Type B pancreatic cell (in vitro differentiated cells): ENCODE measurements around the gene ERCC4. TPM values are rescaled to one million over a fixed set of nuclear protein-coding genes. Genes with fewer than 3 reads are reported as not detected.

ENCODE experiments used
- DNase-seq: peaks from one replicate; pipeline ENCODE4 v3.0.0; 2021; ENCODE audit warnings: mixed read lengths; ENCODE audit not compliant: unreplicated experiment; ENCODE audit errors: extremely low spot score
- H3K27ac Mint-ChIP-seq: 2 replicates; pipeline ENCODE4 v1.8.0; 2021; ENCODE audit warnings: mild to moderate bottlenecking, mixed read lengths
- H3K27me3 Mint-ChIP-seq: 2 replicates; pipeline ENCODE4 v1.8.0; 2021; ENCODE audit warnings: mixed read lengths
- H3K36me3 Mint-ChIP-seq: 2 replicates; pipeline ENCODE4 v1.8.0; 2021; ENCODE audit warnings: mixed read lengths
- H3K4me1 Mint-ChIP-seq: one replicate; pipeline ENCODE4 v1.8.0; 2021; ENCODE audit warnings: mixed read lengths; ENCODE audit not compliant: unreplicated experiment
- H3K4me3 Mint-ChIP-seq: 2 replicates; pipeline ENCODE4 v1.8.0; 2021; ENCODE audit warnings: mild to moderate bottlenecking, mixed read lengths
- H3K9me3 Mint-ChIP-seq: 2 replicates; pipeline ENCODE4 v1.8.0; 2021; ENCODE audit warnings: mixed read lengths
- total RNA-seq: library from RNA; stranded (reverse); gene quantifications from 2 replicates; pipeline ENCODE4 v1.2.1, GENCODE V29; 2021; ENCODE audit warnings: low replicate concordance
- TF ChIP-seq, protein P1 (sequence below): fragments of 200-600 bp; sonication (generic); conservative IDR thresholded peaks from 2 replicates; pipeline ENCODE4 v1.5.0; 2021; ENCODE audit warnings: antibody characterized with exemption, mild to moderate bottlenecking

Gene ERCC4
- total RNA-seq, 1 donor from 2014 or later: 17.9 TPM

DNA sequence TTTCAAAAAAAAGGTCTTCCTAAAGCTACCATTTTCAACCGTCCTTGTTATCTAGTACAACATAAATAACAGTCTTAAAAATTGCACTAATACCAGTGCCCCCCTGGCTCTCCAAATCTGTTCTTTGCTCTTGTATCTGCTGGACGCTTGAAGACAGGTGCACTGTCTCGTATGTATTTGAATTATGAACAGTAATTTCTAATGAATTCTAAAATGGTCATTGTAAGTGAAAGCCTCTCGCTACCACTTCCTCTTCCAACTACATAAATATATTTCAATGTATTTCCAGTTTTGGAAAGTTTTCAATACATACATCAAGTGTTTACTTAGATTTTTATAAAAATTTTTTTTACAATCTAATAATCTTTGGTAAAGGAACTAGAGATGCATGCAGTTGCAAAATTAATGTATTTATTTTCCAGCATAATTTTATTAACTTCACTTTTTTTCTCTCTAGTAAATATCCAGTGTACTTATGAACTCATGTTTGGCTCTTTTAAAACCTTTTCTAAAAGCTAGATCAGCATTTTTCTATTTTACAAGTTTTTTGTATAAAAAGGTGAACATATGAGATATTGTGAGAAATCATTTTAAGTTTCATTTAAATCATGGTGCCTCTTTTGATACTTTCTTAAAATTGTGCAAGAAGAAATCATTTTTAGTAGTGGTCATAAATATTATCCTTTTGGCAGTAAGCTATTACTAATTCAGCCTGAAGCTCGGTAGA, 31.0 kb downstream of the ERCC4 start:
- peaks cover 24% of the 10 kb centered on the region for H3K36me3 Mint-ChIP-seq
- H3K9me3 Mint-ChIP-seq: no peaks in the 10 kb centered on the region
- no peak overlapping the region for H3K4me3 Mint-ChIP-seq
- TF ChIP-seq, protein P1, sequence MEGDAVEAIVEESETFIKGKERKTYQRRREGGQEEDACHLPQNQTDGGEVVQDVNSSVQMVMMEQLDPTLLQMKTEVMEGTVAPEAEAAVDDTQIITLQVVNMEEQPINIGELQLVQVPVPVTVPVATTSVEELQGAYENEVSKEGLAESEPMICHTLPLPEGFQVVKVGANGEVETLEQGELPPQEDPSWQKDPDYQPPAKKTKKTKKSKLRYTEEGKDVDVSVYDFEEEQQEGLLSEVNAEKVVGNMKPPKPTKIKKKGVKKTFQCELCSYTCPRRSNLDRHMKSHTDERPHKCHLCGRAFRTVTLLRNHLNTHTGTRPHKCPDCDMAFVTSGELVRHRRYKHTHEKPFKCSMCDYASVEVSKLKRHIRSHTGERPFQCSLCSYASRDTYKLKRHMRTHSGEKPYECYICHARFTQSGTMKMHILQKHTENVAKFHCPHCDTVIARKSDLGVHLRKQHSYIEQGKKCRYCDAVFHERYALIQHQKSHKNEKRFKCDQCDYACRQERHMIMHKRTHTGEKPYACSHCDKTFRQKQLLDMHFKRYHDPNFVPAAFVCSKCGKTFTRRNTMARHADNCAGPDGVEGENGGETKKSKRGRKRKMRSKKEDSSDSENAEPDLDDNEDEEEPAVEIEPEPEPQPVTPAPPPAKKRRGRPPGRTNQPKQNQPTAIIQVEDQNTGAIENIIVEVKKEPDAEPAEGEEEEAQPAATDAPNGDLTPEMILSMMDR: no peak
- DNase-seq: no peak
- peaks cover 12% of the 10 kb centered on the region for H3K4me1 Mint-ChIP-seq
- no peak overlapping the region for H3K27ac Mint-ChIP-seq
- no peaks in the 10 kb centered on the region for H3K27me3 Mint-ChIP-seq

DNA sequence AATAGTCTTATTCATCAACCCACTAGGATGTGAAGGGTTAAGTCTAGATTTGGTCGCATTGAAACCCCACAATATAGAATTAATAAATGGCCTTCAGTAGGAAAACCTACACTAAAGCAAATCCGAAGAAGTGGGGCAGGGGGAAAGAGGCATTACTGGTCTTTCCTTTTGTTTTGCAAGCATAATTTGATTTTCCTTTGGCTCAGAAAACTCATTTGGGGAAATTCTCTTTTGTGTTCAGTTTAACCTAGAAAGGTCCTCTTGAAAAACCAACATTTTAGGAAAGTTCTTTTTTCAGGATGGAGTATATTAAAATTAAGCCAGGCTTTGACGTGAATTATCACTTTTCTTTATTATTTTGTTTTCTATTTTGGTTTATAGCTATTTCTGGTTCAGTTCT, 31.7 kb downstream of the ERCC4 start:
- H3K36me3 Mint-ChIP-seq: peaks cover 19% of the 10 kb centered on the region
- no peak overlapping the region for H3K27ac Mint-ChIP-seq
- no peaks in the 10 kb centered on the region for H3K27me3 Mint-ChIP-seq
- DNase-seq: no peak
- no peak overlapping the region for H3K4me3 Mint-ChIP-seq
- no peaks in the 10 kb centered on the region for H3K9me3 Mint-ChIP-seq
- peaks cover 17% of the 10 kb centered on the region for H3K4me1 Mint-ChIP-seq
- TF ChIP-seq, protein P1: no peak

DNA sequence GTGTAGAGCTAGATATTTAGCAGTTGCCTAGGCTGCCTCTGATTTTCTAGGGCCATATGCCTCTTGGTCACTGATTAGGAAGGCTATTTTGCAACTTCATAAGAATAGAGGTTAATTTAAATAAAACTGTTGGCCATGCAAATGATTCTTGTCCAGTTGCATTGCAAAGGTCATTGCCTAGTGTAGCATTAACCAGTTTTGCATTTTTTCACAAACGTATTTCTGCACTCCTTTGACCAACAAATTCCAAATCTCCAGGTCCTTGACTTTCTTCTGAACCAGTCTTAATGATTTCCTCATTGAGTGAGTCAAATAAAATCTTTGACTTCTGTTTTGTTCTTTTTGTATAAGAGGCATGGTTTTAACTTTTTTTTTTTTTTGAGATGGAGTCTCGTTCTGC, 33.5 kb downstream of the ERCC4 start:
- Mint-ChIP-seq H3K4me3 (no peak overlapping the region), H3K4me1 (peaks cover 32% of the 10 kb centered on the region), H3K9me3 (no peaks in the 10 kb centered on the region), H3K27me3 (no peaks in the 10 kb centered on the region), H3K36me3 (peaks cover 8% of the 10 kb centered on the region), H3K27ac (no peak overlapping the region)
- DNase-seq: no peak
- TF ChIP-seq, protein P1: no peak

DNA sequence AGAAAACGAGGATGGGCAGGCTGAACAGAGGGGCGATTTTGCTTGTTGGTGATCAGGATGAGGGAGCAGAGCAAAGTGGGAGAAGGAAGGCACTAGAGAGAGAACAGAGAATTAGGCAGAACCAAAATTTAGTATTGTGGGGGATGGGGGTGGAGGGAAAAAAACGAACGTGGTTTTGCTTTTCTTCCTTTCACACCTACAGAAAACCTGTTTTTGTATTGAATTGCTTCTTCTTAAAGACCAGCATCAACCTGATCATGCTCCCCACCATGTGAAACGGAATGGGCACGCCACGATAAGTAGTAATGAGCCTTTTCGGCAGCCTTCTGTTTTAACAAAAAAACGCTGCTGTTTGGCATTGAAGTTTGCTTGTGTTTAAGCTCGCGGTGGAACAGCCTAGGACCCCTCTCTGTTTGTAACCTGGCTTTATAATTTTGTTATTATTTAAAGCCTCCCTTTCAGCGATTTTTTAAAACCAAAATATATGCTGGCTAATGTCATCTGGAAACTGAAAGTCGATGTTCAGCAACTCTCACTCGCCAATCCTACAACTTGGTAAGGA, 36.8 kb downstream of the ERCC4 start:
- Mint-ChIP-seq H3K4me1 (peaks cover 40% of the 10 kb centered on the region), H3K4me3 (no peak overlapping the region), H3K9me3 (no peaks in the 10 kb centered on the region), H3K27me3 (no peaks in the 10 kb centered on the region), H3K36me3 (no peaks in the 10 kb centered on the region), H3K27ac (no peak overlapping the region)
- DNase-seq: no peak
- TF ChIP-seq, protein P1: no peak

DNA sequence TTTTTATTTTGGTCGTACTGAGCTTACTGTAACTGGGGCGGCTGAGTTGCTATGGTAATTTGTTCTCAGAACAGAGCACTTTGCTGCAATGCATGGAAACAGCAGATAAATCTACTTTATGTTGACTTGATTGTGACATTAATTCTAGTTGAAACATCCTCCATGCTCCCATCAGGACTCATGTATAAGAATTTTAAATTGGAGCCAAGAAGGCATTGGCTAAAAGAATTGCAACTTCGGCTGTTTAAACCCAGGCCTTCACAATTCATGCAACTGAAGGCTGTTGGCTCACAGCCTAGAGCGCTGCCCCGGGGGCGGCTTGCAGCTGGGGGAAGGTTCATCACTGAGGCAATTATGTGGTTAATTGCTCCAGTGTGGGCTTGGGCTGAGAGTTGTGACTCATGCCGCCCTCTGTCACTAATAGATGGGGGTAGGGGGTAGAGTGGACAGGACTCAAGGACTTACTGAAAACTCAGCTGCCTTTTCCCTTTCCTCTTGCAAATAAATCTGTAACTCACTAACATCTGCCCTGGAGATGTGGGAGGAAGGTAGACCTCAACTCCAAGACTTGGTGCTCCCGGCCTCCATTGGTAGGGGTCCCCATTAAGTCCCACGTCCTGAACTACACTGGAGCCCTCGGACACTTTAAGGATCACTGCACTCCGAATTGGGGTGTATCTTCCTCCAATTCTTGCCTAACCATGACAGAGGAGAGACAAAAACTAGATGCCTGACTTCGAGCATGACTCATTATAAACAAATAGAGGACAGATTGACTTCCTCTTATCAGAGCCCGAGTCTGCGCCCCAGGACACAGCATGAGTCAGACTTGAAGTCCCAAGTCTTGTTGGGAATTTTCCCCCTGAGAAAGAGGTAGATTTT, 37.5 kb downstream of the ERCC4 start:
- TF ChIP-seq, protein P1: no peak
- H3K4me3 Mint-ChIP-seq: peak overlapping the region; percentile 54
- H3K4me1 Mint-ChIP-seq: peaks cover 40% of the 10 kb centered on the region
- H3K27me3 Mint-ChIP-seq: no peaks in the 10 kb centered on the region
- peak overlapping the region; percentile 34 for H3K27ac Mint-ChIP-seq
- DNase-seq: no peak
- no peaks in the 10 kb centered on the region for H3K36me3 Mint-ChIP-seq
- H3K9me3 Mint-ChIP-seq: no peaks in the 10 kb centered on the region
